IPS DF 4.7 (cell line): ENCODE results near the gene HNRNPH2.

Experiments used
- DNase-seq: peaks from one replicate; pipeline ENCODE4 v3.0.0-alpha.2; 2013; ENCODE audit warnings: low spot score; ENCODE audit errors: extremely low read depth

The HNRNPH2 gene

DNA sequence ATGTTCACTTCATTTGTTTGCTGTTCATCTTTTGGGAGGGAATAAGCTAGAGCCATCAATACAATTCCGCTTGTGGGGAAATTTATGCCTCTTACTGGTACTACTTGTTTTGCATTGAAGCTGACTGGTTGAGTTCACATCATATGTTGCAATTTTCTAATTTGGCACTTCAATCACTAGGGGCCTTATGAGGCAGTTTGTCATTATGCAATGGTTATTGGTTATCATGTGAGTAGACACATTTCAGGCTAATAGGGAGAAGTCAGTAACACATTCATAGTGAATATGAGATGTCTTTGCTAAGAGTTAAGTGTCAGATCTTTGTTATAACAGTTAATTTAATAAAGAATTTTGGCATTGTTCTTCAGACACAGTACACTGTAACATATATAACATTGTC lies 12.2 kb upstream of the HNRNPH2 start:
- DNase-seq: no peak

DNA sequence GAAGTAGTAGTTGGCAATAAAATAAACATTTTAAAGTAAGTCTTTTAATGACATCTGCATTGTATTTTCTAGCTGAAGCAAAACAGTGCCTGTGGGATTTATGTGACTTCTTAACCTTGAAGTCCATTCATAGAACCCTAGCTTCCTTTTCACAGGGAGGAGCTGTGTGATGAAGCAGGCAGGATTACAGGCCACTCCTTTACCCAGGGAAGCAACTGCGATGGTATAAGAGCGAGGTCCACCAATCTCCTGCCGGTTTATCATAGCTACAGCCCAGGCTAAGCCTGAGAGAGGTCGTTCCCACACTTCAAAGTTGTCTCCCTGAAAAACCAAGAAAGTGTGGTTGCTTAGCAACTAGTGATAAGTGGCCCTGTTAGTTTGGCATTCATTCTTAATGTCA lies 10.2 kb upstream of the HNRNPH2 start:
- no peak for DNase-seq

DNA sequence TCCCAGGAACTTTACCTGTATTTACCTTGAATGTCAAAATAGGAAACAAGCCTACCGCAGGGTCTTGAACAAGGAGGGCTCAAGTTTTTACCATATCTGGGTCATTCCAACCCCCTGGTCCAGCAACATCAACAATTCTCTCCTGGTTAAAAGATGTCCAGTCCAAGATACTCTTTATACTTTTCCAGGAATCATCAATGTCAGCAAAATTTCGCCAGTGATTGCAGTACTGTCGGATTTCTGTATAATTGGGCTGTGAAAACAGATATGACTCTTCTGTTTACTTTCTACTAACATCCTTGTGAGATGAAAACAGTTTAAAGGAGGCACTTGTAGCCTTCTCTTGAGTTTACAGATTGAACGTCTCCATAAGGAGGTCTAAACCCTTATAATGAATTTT lies 9.3 kb upstream of the HNRNPH2 start:
- DNase-seq: no peak

DNA sequence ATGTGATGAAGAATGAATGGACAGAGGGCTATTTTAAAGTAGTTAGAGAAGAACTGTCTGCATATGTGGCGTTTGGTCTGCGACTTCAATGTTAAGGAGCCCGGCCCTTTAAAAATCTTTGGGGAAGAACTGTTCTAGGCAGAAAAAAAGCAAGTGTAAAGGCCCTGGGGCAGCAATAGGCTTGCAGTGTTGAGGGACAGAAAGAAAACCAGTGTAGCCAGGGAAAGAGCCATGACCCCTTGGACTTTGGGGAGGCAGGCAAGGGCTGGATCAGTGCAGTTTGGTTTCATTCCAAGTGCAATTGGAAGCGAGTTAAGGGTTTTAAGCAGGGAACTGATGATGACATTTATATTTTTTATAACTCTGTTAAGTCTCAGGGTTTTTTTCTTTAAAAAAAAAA lies 8.2 kb upstream of the HNRNPH2 start:
- DNase-seq: no peak

DNA sequence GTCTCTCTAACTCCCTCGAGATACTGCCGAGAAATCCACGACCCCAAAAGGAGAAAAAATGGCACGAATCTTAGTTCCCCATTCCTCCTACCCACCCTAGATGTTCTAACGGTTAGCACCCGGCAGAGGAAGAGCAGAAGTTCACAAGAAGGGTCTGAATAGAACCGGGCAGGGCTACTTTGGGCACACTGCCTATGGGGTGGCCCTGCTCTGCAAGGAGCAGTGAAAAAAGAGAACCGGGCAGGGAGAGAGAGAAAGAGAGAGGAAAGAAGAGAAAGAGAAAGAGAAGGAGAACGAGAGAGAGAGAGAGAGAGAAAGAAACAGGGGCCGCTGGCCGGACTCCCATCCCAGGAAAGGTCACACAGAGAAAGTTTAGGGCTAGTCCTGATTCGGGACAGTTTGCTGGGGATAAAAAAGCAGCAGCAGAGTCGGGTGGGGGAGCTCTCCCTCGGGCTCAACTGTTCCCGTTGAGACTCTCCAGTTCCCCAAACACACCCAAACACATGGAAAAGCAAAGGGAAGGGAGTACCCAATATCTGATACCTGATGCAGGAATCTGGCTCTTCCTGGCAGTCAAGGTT lies 765 bp upstream of the HNRNPH2 start:
- DNase-seq: no peak

DNA sequence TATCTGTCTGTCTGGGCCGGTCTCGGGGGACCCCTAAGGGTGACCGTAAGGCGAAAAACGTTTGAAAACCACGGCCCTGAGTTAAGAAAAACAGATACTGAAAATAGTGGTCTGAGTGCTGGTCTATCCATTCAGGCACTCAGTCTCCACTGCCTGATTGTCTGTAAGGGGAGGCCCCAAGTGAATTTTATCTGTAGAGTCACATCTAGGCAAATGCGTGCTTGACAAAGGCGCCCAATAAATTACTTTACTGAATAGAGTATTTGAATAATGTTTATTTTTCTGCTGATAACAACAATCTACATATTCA lies 465 bp downstream of the HNRNPH2 start:
- DNase-seq: no peak

DNA sequence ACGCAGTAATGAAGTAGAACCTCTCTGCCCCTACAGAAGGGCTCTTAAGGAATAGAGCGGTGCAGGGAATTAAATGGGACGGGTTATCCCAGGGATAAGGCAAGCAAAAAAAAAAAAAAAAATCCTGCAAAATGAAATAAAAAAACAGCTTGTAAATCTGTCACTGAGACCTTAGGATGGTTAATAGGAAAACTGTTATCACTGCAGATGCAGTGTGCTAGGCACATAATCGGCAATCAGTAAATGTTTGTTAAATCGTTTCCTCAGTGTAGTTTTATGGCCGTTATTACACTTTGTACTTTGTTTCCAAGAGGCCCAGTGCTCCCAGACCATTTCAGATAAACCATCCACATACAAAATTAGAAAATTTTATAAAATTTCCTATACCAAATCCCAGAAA lies 1.0 kb downstream of the HNRNPH2 start:
- DNase-seq: no peak

DNA sequence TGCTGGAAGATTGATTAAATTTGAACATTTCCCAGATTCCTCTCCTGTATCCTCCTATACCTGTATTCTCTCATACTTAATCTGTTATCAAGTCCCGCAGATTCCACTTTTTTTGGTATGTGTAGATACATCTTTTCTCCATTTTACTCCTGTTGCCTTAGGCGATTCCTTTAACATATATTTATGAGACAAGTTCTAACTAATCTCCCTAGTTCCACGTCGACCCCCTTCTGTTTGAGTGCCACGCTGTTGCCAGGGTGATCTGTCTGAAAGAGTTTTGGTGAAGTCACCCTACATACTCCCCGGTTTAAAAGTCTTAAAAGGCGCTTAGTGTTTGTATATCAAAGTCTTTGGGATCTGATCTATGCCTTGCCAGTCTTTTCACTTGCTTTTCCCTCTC lies 2.4 kb downstream of the HNRNPH2 start:
- no peak for DNase-seq

DNA sequence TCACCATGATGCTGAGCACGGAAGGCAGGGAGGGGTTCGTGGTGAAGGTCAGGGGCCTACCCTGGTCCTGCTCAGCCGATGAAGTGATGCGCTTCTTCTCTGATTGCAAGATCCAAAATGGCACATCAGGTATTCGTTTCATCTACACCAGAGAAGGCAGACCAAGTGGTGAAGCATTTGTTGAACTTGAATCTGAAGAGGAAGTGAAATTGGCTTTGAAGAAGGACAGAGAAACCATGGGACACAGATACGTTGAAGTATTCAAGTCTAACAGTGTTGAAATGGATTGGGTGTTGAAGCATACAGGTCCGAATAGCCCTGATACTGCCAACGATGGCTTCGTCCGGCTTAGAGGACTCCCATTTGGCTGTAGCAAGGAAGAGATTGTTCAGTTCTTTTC lies 4.0 kb downstream of the HNRNPH2 start:
- no peak for DNase-seq

DNA sequence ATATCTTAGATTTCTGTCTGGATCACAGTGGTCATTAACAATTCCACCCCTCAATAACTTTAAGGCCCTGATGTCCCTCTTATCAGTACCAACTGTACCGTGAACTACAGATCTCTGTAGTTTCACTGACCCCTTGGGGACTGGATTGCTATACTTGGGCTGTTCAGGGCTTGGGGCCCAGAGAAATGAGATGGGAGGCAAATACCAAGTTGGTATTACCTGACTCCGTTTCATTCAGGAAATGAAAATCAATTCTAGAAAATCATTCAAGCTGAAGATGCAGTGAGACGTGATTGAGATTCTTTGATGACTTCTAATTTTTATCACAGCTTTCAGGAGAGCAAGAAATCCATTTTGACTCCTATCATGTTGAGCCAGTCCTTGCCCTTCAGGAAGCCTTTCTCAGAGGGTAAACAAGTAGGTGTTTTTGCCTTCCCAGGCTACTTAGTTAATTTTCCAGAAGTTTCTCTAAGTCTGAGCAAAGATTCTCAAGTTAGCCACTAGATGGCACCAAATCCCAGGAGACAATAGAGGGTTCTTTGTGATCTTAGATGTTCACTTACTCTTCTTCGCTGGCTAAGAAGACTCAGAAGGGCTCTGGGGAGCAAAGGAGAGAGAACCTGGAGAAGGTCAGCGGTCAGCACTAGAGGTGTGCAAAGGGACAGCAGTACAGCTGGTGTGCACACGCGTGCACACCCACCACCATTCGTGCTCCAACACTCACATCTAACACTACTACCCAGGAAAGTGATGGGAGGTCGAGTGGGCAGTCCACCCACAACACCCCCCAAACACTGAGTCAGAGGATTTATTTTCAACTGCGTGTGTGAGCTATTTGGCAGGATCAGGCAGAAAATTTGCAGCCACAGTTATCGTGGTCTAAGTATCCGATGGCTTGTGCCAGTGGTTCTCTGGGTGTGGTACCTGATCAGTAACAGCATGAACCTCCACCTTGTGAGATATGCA lies 7.4 kb downstream of the HNRNPH2 start:
- DNase-seq: no peak

DNA sequence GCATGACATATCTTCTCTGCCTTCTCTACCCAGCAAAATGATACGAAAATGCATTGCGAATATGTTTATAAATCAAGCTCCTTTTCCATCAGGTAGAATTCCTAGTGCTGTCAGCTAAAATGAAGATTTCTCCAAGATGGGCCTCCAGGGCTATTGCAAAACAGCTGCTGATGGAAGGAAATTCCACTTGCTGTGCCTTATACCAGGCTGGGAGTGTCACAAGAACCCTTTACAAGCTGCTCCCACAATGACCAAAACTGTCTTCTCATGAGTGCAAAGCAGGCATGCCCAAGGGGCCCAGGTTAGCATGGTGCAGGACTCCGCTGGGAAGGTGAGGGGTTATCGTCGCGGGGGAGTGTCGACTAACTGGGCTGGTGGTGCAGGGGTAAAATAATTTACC lies 8.7 kb downstream of the HNRNPH2 start:
- DNase-seq: no peak

DNA sequence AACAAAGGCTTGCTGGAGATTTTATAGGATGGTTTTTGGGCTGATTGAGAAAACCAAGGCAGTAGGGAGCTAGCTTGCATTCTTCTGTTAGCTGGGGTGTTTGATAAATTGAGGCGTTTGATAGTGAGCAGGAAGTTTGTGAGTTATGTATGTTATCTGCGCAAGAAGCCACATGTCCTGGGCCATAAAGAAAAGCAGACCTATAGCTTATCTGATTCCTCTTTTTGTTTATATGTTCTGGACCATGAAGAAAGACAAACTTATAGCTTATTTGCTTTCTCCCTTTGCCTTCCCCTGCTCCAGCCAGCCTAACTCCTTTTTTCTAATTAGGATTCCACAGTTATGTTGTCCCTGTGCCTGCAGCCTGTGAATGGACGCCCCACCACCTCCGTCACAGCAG lies 9.2 kb downstream of the HNRNPH2 start:
- DNase-seq: no peak

DNA sequence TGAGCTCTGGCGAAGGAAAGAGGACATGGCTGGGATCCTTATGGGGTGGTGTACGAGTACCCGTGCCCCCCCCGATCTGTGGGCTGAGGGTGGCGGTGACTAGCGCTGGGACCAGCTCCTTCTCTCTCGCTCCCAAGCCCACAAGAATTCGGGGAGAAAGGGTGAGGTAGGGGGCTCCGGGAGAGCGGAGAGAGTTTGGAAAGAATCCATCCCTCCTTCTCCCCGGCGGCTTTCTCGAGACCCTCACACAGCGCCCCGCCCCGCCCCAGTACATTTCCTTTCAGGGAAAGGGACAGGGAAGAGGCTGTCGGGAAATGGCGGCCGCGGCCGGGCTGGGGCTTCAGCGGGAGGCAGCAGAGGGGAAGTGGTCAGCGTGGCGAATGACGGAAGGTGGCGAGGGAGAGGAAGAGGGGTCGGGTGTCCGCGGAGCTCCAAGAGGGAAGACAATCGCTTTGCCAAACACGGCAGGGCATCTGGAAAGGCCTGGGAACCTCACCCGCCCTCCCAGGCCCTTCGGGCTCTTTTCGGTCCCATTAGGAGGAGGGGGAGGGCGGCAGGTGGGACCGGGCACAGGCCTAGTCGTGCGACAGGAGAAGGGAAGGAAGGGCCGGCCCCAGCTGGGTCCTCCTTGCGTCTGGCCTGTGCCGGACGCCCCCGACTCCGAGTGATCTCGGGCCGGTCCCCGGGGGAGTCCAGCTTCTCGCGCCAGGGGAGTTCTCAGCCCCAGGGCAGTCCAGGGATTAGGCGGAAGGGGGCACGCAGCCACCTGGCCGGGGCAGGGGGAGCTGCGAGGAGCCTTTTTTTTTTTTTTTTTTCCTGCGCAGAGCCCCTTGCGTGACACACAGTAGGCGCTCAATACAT lies 10.2 kb downstream of the HNRNPH2 start:
- DNase-seq: no peak

DNA sequence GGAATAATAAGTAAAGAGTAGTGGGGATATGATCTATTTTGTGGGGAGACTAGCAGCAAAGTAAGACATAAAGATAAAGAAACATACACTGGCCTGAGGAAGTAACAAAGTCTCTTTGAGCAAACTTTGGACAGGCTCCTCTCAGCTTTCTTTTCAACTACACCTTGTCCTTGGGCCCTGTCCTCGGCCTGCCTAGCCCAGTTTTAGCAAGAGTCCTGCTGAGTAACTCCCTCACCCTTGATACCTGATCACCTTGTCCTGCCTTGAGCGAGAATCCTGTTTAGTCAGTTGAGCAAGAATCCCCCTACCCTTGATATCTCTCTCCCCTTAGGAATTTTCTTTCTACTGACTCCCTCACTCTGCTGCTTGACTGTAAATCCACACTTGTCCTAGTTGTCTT lies 11.5 kb downstream of the HNRNPH2 start:
- no peak for DNase-seq

DNA sequence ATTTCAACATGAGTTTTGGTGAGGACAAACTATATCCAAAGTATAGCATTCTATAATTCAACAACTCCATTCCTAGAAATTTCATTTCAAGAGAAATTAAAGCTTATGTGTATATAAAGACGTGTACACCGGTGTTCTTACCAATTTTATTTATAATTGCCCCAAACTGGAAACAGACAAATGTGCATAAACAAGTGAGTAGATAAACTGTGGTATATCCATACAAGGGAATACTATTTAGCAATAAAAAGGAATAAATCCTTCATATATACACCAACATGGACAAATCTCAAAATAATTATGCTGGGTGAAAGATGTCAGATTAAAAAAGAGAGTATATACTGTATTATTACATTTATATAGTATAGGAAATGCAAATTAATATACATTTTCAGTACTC lies 19.9 kb downstream of the HNRNPH2 start:
- DNase-seq: no peak

DNA sequence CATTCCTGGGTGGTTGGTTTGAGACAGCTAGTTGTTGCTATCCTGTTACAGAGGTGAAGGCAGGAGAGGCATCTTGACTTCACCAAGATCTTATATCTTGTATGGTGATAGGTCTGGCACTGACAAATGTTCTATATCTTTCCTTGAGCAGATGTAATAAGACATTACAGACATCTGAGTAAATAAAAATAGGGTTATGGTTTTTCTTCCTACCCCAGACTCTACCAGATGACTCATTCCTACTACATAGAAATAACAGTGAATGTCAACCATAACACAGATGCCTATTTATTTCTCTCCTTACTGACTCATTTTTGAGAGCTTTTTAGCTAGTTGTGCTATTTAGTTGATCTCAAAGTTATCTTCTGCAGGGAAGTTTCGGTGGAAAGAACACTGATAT lies 21.9 kb downstream of the HNRNPH2 start:
- no peak for DNase-seq

DNA sequence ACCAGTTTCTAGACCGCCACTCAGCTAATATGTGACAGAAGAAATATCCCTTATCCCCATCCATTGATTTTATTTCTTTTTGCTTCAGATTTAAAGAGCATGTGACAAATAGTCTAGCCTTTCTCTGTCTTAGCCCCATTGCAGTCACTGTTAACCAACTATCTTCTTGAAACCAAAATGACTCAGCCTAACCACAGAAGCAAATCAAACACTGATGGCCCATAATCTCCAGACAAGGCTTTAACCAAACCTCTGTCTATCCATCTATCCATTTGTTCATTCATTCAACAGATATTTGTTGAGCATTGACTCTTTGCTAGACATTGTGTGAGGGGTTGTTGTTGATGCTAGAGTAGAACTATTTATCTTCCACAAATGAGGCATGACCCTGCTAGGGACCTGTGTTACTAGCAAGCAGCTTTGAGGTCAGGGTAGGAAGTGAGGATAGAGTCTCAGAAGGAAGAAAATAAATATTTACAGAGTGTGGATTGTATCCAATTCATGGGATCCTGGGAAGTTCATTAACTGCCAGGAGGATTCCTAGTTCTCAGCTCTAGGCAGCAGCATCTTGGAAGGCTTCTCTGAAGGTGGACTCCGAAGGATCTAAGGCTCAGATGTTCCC lies 22.5 kb downstream of the HNRNPH2 start:
- DNase-seq: no peak

DNA sequence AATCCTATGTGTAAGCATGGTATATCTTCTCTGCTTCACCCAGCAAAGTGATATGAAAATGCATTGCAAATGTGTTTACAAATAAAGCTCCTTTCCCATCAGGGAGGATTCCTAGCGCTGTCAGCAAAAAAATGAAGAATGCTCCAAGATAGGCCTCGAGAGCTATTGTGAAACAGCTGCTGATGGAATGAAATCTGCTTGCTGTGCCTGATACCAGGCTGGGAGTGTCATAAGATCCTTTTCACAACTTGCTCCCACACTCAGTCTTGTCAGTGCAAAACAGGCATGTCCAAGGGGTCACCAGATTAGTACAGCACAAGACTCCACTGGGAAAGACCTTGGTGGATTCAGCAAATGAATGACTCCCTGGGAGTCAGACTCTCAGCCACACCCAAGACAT lies 34.1 kb downstream of the HNRNPH2 start:
- DNase-seq: no peak

DNA sequence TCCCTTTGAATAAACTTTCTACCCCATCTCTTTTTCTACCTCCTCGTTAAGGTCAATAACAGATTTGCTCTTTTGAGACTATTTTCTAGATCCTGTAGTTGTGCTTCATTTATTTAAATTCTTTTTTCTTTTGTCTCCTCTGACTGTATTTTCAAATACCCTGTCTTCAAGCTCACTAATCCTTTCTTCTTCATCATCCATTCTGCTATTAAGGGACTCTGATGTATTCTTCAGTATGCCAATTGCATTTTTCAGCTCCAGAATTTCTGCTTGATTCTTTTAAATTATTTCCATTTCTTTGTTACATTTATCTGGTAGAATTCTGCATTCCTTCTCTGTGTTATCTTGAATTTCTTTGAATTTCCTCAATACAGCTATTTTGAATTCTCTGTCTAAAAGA lies 41.3 kb downstream of the HNRNPH2 start:
- DNase-seq: no peak

DNA sequence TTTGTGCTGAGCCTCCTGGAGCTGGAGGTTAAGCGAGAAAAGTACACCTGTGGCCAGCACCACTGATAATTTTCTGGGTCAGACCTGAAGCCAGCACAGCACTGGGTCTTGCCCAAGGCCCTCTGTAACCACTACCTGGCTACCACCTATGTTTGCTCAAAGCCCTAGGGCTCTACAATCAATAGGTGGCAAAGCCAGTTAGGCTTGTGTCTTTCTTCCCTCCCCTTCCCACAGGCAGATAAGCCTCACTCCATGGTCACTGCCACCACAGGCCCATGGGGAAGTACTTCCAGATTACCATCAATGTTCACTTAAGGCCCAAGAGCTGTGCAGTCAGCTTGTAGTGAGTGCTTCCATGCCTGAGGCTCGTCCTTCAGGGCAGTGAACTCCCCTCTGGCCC lies 42.1 kb downstream of the HNRNPH2 start:
- no peak for DNase-seq

DNA sequence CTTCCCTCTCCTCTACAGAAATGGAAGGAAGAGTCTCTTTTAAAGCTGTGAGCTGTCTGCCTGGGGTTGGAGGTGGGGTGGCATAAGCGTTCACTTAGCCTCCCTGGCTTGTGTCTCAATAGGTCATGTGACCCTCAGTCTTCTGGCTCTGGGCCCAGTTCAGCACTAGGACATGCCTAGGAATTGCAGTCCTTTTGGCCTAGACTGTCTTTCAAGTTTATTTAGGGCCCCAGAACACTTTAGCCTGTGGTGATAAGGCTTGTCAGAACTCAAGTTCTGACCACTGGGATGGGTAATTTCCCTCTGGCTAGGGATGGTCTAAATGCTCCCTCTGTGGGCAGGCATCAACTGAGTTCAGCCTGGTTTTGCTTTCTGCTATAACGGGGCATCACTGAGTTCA lies 42.9 kb downstream of the HNRNPH2 start:
- no peak for DNase-seq

DNA sequence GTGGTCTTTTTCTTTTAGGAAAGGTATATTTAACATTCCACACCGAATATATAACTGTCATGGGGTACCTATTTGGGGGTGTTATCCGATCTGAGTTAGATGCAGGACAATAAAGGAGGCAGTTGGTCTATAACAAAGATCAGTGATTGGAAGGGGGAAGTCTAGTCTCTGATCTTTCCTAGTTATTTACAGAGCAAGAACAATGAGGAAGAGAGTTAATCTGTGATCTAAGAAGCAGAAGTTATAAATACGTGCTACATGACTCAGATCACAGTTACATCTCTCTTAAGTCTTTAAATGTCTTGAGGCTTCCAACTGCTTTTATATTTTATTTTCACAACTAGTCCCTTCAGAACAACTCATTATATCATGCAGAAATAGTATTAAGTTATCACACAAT lies 44.0 kb downstream of the HNRNPH2 start:
- DNase-seq: no peak
